HepG2 (cell line): ENCODE measurements around the gene MRPL10.

ENCODE experiments used
- ADNP ChIP-seq: sonication (generic); formaldehyde crosslinking; IDR thresholded peaks from 2 replicates; pipeline ENCODE4 v1.4.0; 2020; ENCODE audit warnings: missing genetic modification reagents
- CBFB ChIP-seq: sonication (generic); formaldehyde crosslinking; IDR thresholded peaks from 2 replicates; pipeline ENCODE4 v1.4.0; 2020; ENCODE audit warnings: missing genetic modification reagents
- CTCF ChIP-seq: sonication (generic); formaldehyde crosslinking; IDR thresholded peaks from 2 replicates; pipeline ENCODE4 v1.5.0; 2020; ENCODE audit warnings: mild to moderate bottlenecking, missing genetic modification reagents, moderate library complexity
- ETS1 ChIP-seq: sonication (generic); formaldehyde crosslinking; IDR thresholded peaks from 2 replicates; pipeline ENCODE4 v1.4.0; 2020; ENCODE audit warnings: missing genetic modification reagents
- EZH2 ChIP-seq: conservative IDR thresholded peaks from 2 replicates; pipeline ENCODE4 v1.6.1; 2012; ENCODE audit warnings: mild to moderate bottlenecking, low read depth, low read length, moderate library complexity
- HDAC2 ChIP-seq: sonication (generic); formaldehyde crosslinking; IDR thresholded peaks from 2 replicates; pipeline ENCODE4 v1.4.0; 2020; ENCODE audit warnings: missing genetic modification reagents
- MAZ ChIP-seq, 2 experiments: sonication (generic) in 1 of 2; formaldehyde crosslinking in 1 of 2; IDR thresholded peaks; 2 replicates each; pipeline versions ENCODE4 v1.5.0 to v1.6.1; 2012 to 2020; ENCODE audit warnings: low read depth in 2 of 2, mild to moderate bottlenecking in 2 of 2, borderline replicate concordance in 1 of 2, improper control_type of control experiment in 1 of 2, low read length in 1 of 2, missing genetic modification reagents in 1 of 2, moderate library complexity in 1 of 2
- MEIS2 ChIP-seq: sonication (generic); formaldehyde crosslinking; IDR thresholded peaks from 2 replicates; pipeline ENCODE4 v1.9.0; 2021; ENCODE audit warnings: mild to moderate bottlenecking, missing genetic modification reagents
- ZNF350 ChIP-seq: sonication (generic); formaldehyde crosslinking; IDR thresholded peaks from 2 replicates; pipeline ENCODE4 v1.4.0; 2020; ENCODE audit warnings: mild to moderate bottlenecking, low read depth, missing genetic modification reagents, borderline replicate concordance
- ZNF362 ChIP-seq: sonication (generic); formaldehyde crosslinking; IDR thresholded peaks from 2 replicates; pipeline ENCODE4 v1.4.0; 2020; ENCODE audit warnings: missing genetic modification reagents, mild to moderate bottlenecking, borderline replicate concordance

- TF ChIP-seq ADNP (no peak), ETS1 (CRISPR knock-in tag) (no peak), MAZ (IDR thresholded peaks at IDR 0.05; ENCODE audit: borderline replicate concordance, low read depth, low read length) (no peak), MAZ (CRISPR knock-in tag; IDR thresholded peaks at IDR 0.05; ENCODE audit: low read depth) (no peak), CBFB (CRISPR knock-in tag) (no peak), CTCF (no peak), MEIS2 (no peak), HDAC2 (CRISPR knock-in tag) (no peak), ZNF350 (no peak), ZNF362 (CRISPR knock-in tag) (no peak), EZH2 (no peak)
These were observed 25.1 kb downstream of the MRPL10 start for GRCh38 chr17:47806026-47806912.
